Measurements from ENCODE around the gene CARMIL3. TPM values are rescaled to one million over a fixed set of nuclear protein-coding genes. Genes with fewer than 3 reads are reported as not detected.
"Not testable (repeated sequence)": the region's sequence is repeated elsewhere in the genome, so short reads cannot be mapped to it uniquely, and the experiment has no call there.

Gene CARMIL3
- total RNA-seq, 1 experiment from 2014 or later, result 0.71 TPM

- Histone ChIP-seq H3K79me2 (ENCODE audit: insufficient read depth, low read length) (no peaks in the 10 kb centered on the region), H3K36me3 (ENCODE audit: control insufficient read depth in 1 of 2, insufficient read depth in 2 of 2, low read length in 2 of 2) (no peaks in the 10 kb centered on the region), H3K4me2 (ENCODE audit: low read length) (no peak overlapping the region), H3K27ac (ENCODE audit: low read depth, low read length) (no peak overlapping the region), H2AFZ (ENCODE audit: low read depth, low read length, poor library complexity, severe bottlenecking) (no peak overlapping the region), H3K9ac (ENCODE audit: low read length) (no peak overlapping the region), H3K4me1 (ENCODE audit: control insufficient read depth in 1 of 2, insufficient read depth in 2 of 2, low read length in 2 of 2) (peaks cover 2 to 3% of the 10 kb centered on the region in 2 experiments; a peak in 2 of 4 replicates), H3K4me3 (replicated peaks in 1 of 2; ENCODE audit: low read depth in 1 of 2, low read length in 2 of 2) (no peak overlapping the region), H3K27me3 (ENCODE audit: insufficient read depth, low read length) (no peaks in the 10 kb centered on the region), H3K9me3 (ENCODE audit: control insufficient read depth in 1 of 2, insufficient read depth in 1 of 2, low read depth in 1 of 2, low read length in 2 of 2) (no peaks in the 10 kb centered on the region), H4K20me1 (ENCODE audit: insufficient read depth) (no peaks in the 10 kb centered on the region), H3K9me2 (ENCODE audit: insufficient read depth) (no peaks in the 10 kb centered on the region)
- POLR2A ChIA-PET, result no interaction called here
- TF ChIP-seq ELF1 (IDR thresholded peaks at IDR 0.05; ENCODE audit: borderline replicate concordance, low read depth), result no peak
- no peak for TF ChIP-seq REST (IDR thresholded peaks at IDR 0.05; ENCODE audit: low read depth)
- TF ChIP-seq CTCF (IDR thresholded peaks at IDR 0.05 in 2 of 3, conservative IDR thresholded peaks at IDR 0.05 in 1 of 3; ENCODE audit: borderline replicate concordance in 1 of 3, insufficient read depth in 1 of 3, low read depth in 2 of 3, low read length in 2 of 3), result no peak
- TF ChIP-seq EZH2 (IDR thresholded peaks at IDR 0.05), result no peak
- no peak for TF ChIP-seq RAD21 (IDR thresholded peaks at IDR 0.05; ENCODE audit: low read depth)
- TF ChIP-seq POLR2A (IDR thresholded peaks at IDR 0.05; ENCODE audit: borderline replicate concordance, extremely low read depth, insufficient read depth, insufficient read length), result no peak
- no peak for TF ChIP-seq JUND (IDR thresholded peaks at IDR 0.05)
- no peak for TF ChIP-seq FOSL1 (IDR thresholded peaks at IDR 0.05; ENCODE audit: low read depth)
- no peak for TF ChIP-seq SRF (IDR thresholded peaks at IDR 0.05; ENCODE audit: low read depth)
- no peak for DNase-seq (ENCODE audit: low read depth, low spot score)
- no TSS peak for BruUV-seq (replicated peaks)
- CTCF ChIA-PET, result no interaction called here
- ATAC-seq, result no peak
- RAD21 ChIA-PET (ENCODE audit: low non-redundant PET in 1 of 2, low total read pairs in 2 of 2, uncharacterized antibody in 2 of 2, unreplicated experiment in 2 of 2), result no interaction called here
- intact Hi-C loops (cut with micrococcal nuclease), result no loop called here
Measured at GRCh38 chr14:24042746-24043145, 9.1 kb upstream of the CARMIL3 start.

- ChIA-PET RAD21 (ENCODE audit: low non-redundant PET in 1 of 2, low total read pairs in 2 of 2, uncharacterized antibody in 2 of 2, unreplicated experiment in 2 of 2) (interaction anchor here in 1 of 2 experiments (0.6 kb wide), 1 partner anchor 58 kb away, joined by 3 read pairs; no protein-coding TSS in a partner anchor), CTCF (interaction anchor here (1.1 kb wide), 1 partner anchor 59 kb away, joined by 3 read pairs; no protein-coding TSS in a partner anchor)
- DNase-seq (ENCODE audit: low read depth, low spot score); H3K9me3 ChIP-seq (ENCODE audit: control insufficient read depth in 1 of 2, insufficient read depth in 1 of 2, low read depth in 1 of 2, low read length in 2 of 2); H2AFZ ChIP-seq (ENCODE audit: low read depth, low read length, poor library complexity, severe bottlenecking); intact Hi-C loops (cut with micrococcal nuclease); H3K4me2 ChIP-seq (ENCODE audit: low read length); H4K20me1 ChIP-seq (ENCODE audit: insufficient read depth); H3K9me2 ChIP-seq (ENCODE audit: insufficient read depth); H3K27me3 ChIP-seq (ENCODE audit: insufficient read depth, low read length); H3K9ac ChIP-seq (ENCODE audit: low read length); H3K4me3 ChIP-seq (replicated peaks in 1 of 2; ENCODE audit: low read depth in 1 of 2, low read length in 2 of 2); BruUV-seq (replicated peaks); H3K27ac ChIP-seq (ENCODE audit: low read depth, low read length); ATAC-seq; H3K36me3 ChIP-seq (ENCODE audit: control insufficient read depth in 1 of 2, insufficient read depth in 2 of 2, low read length in 2 of 2); H3K79me2 ChIP-seq (ENCODE audit: insufficient read depth, low read length); POLR2A ChIA-PET: not testable (repeated sequence)
- H3K4me1 ChIP-seq (ENCODE audit: control insufficient read depth in 1 of 2, insufficient read depth in 2 of 2, low read length in 2 of 2), result peaks cover 6 to 25% of the 10 kb centered on the region in 2 experiments; a peak in 3 of 4 replicates
Measured at GRCh38 chr14:24049002-24049401, 2.8 kb upstream of the CARMIL3 start.

- H3K9ac ChIP-seq (ENCODE audit: low read length); H3K27me3 ChIP-seq (ENCODE audit: insufficient read depth, low read length); RAD21 ChIA-PET (ENCODE audit: low non-redundant PET in 1 of 2, low total read pairs in 2 of 2, uncharacterized antibody in 2 of 2, unreplicated experiment in 2 of 2); H3K9me2 ChIP-seq (ENCODE audit: insufficient read depth); BruUV-seq (replicated peaks); intact Hi-C loops (cut with micrococcal nuclease); H3K36me3 ChIP-seq (ENCODE audit: control insufficient read depth in 1 of 2, insufficient read depth in 2 of 2, low read length in 2 of 2); H3K27ac ChIP-seq (ENCODE audit: low read depth, low read length); ATAC-seq; H3K9me3 ChIP-seq (ENCODE audit: control insufficient read depth in 1 of 2, insufficient read depth in 1 of 2, low read depth in 1 of 2, low read length in 2 of 2); POLR2A ChIA-PET; H3K4me2 ChIP-seq (ENCODE audit: low read length); H3K79me2 ChIP-seq (ENCODE audit: insufficient read depth, low read length); H2AFZ ChIP-seq (ENCODE audit: low read depth, low read length, poor library complexity, severe bottlenecking); H4K20me1 ChIP-seq (ENCODE audit: insufficient read depth); DNase-seq (ENCODE audit: low read depth, low spot score); H3K4me3 ChIP-seq (replicated peaks in 1 of 2; ENCODE audit: low read depth in 1 of 2, low read length in 2 of 2): not testable (repeated sequence)
- CTCF ChIA-PET, result interaction anchor here (1.5 kb wide), 1 partner anchor 41 kb away, joined by 4 read pairs; no protein-coding TSS in a partner anchor
- peaks cover 6 to 25% of the 10 kb centered on the region in 2 experiments; a peak in 3 of 4 replicates for H3K4me1 ChIP-seq (ENCODE audit: control insufficient read depth in 1 of 2, insufficient read depth in 2 of 2, low read length in 2 of 2)
Measured at GRCh38 chr14:24050753-24051152, 1.1 kb upstream of the CARMIL3 start.

All from HCT116 (cell line).